Cortex of kidney (tissue), 1 donor: ENCODE measurements around the gene PAFAH1B1.
"Not testable (repeated sequence)": the region's sequence is repeated elsewhere in the genome, so short reads cannot be mapped to it uniquely, and the experiment has no call there.

Source experiments
- DNase-seq: peaks from one replicate; lab custom pipeline; 2025; lab: John Stamatoyannopoulos, UW

Gene PAFAH1B1

GRCh38 chr17:2635675-2636074, 42.2 kb downstream of the PAFAH1B1 start:
- no peak for DNase-seq

DNA sequence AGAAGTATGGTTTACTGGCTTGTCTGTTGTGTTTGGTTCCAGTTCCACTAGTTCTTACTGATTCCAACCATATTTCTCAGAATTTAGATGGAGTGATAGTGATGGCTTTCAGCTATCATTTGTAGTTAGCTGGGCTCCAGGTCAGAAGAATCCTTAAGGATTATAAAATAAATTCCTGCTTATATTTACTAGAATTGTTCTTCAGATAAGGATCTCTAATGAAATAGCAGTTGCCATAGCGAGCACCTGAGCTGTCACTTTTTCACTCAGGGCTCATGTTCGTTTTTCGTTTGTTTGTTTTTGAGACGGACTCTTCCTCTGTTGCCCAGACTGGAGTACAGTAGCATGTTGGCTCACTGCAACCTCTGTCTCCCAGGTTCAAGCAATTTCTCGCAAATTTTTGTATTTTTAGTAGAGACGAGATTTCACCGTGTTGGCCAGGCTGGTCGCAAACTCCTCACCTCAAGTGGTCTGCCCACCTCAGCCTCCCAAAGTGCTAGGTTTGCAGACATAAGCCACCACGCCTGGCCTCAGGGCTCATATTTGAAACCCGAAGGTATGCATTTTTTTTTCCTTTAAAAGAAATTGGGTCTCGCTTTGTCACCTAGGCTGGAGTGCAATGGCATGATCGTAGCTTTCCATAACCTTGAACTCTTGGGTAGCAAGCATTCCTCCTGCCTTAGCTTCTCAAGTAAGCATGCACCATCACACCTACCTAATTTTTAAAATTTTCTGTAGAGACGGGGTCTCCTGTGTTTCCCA, 42.9 kb downstream of the PAFAH1B1 start:
- no peak for DNase-seq

DNA sequence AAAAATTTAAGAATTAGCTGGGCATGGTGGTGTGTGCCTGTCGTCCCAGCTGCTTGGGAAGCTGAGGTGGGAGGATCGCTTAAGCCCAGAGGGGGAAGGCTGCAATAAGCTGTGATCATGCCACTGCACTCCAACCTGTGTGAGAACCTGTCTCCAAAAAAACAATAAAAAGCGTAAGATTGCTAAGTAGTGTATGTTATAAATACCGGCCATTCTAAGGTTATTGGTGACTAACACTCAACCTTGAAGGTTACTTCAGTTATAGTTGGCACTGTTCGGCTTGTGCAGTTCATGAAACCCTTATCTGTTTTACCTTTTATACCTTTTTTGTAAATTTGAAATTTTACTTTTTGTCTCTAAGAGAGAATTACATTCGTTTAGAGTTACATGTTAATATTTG, 44.0 kb downstream of the PAFAH1B1 start:
- no peak for DNase-seq

DNA sequence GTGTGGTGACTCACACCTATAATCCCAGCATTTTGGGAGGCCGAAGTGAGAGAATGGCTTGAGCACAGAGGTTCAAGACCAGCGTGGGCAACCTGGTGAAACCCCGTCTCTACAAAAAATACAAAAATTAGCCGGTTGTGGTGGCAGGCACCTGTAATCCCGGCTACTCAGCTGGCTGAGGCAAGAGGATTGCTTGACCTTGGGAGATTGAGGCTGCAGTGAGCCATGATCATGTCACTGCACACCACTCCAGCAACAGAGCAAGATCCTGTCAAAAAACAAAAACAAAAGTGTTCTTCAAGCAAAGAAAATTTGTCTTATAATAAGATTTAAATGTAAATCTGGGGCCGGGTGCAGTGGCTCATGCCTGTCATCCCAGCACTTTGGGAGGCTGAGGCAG, 51.5 kb downstream of the PAFAH1B1 start:
- DNase-seq: no peak

- no peak for DNase-seq
These were observed 54.5 kb downstream of the PAFAH1B1 start for GRCh38 chr17:2647957-2648356.

DNA sequence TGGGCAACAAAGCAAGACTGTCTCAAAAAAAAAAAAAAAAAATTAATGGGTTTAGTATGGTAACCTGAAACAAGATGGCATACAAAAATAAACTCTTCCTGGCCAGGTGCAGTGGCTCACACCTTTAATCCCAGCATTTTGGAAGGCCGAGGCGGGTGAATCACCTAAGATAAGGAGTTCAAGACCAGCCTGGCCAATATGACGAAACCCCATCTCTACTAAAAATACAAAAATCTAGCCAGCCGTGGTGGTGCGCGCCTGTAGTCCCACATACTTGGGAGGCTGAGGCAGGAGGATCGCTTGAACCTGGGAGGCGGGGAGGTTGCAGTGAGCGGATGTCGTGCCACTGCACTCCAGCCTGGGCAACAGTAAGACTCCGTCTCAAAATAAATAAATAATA, 55.7 kb downstream of the PAFAH1B1 start:
- no peak for DNase-seq

- not testable (repeated sequence) for DNase-seq
These were observed 59.5 kb downstream of the PAFAH1B1 start for GRCh38 chr17:2652911-2653310.

- no peak for DNase-seq
These were observed 62.1 kb downstream of the PAFAH1B1 start for GRCh38 chr17:2655546-2655945.

- DNase-seq: no peak
These were observed 62.8 kb downstream of the PAFAH1B1 start for GRCh38 chr17:2656283-2656682.

GRCh38 chr17:2659337-2659736, 65.9 kb downstream of the PAFAH1B1 start:
- DNase-seq: not testable (repeated sequence)

- DNase-seq: not testable (repeated sequence)
These were observed 67.0 kb downstream of the PAFAH1B1 start for GRCh38 chr17:2660410-2660809.

- no peak for DNase-seq
These were observed 78.6 kb downstream of the PAFAH1B1 start for GRCh38 chr17:2672026-2672425.

- DNase-seq: not testable (repeated sequence)
These were observed 85.8 kb downstream of the PAFAH1B1 start for GRCh38 chr17:2679247-2679646.

- DNase-seq: no peak
These were observed 87.5 kb downstream of the PAFAH1B1 start for GRCh38 chr17:2680961-2681360.

DNA sequence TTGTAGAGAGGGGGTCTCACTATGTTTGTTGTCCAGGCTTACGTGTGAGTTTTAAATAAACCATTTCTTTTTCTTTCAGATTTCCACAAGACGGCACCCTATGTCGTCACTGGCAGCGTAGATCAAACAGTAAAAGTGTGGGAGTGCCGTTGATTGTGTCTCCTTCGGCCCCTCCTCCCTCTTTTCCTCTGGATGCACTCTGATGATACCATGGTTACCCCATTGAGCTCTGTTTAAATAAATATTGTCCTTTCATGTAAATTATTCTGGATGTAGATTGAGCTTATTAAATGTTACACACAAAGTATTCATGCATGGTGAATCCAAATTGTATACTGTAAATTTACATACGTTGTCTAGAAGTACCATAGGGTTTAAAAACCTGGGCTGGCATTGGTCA, 88.2 kb downstream of the PAFAH1B1 start:
- DNase-seq: no peak

GRCh38 chr17:2682176-2682938, 88.9 kb downstream of the PAFAH1B1 start:
- no peak for DNase-seq

DNA sequence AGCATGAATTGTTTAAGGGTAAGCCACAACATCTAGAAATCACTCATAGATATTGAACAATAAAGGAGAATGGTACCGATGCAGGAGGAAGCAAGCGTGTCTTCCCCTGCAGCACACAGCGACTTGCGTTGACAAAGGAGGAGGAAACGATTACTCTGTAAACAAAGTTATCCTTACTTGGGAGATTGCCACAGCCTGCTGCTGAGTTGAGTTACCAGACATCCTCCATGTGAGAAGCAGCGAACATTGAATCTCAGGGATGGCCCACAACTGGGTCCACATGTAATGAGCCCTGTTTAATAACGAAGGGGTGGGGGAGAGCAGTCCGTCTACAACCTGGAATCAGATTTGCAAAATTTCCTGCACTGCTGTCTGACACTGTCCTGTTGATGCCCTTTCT, 90.5 kb downstream of the PAFAH1B1 start:
- DNase-seq: no peak

DNA sequence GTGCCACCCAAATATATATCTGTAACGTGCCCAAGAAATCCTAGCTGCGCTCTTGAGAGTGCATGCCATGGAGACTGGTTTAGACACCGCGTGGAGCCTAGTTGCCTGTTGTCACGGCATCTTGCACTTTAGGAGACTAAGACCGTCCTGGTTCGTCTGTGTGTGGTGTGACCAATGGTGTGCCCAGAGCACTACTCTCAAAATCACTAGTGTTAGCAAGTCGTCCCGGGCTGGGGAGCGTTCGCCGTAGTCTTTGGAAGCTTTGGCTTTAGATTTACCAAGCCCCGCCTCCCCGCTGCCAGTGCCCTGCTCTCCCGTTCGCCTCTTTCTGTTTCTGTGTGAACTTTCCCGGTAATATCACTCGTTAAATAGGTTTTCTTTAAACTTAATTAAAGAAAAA, 91.1 kb downstream of the PAFAH1B1 start:
- DNase-seq: no peak

GRCh38 chr17:2685696-2686095, 92.2 kb downstream of the PAFAH1B1 start:
- no peak for DNase-seq

- DNase-seq: no peak
These were observed 93.6 kb downstream of the PAFAH1B1 start for GRCh38 chr17:2687074-2687418.

GRCh38 chr17:2688351-2689342, 95.2 kb downstream of the PAFAH1B1 start:
- DNase-seq: no peak

DNA sequence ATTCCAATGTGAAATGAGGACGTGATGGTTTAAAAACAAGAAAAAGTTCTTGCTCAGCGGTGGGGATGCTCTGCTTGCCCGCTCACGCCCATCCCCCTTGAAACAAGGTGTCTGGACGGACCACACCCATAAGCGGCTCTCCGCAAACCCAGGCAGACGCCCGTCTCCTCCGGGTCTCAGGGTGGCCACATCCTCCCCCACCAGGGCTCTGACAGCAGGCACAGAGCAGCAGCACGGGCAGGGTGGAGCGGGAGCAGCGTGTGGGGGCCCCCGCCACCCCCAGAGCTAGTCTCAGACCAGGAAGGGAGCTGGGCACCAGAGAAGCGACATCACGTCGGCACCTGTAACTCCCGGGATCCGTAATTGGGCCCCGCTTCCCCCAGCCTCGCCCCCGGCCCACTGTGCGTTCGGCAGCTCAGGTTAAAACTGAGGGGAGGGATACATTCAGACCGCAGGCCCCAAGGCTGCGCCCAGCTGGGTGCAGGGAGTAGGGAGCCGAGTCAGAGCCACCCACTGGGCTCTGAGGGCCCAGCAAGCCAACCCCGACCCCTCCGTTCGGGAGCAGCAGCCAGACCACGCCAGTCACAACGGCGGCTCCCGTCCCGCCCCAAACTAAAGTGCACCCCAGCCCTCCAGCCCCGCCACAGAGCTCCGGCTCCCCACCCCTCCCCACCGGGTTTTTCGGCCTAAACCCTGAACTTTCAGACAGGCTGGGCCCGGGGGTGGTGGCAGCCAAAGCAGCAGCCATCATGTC, 96.1 kb downstream of the PAFAH1B1 start:
- DNase-seq: no peak
